COLO668 (cell line): Measurements from ENCODE around the gene TFEB.

Source experiments
- DNase-seq: peaks from one replicate; lab custom pipeline; 2025; ENCODE audit not compliant: unreplicated experiment; lab: John Stamatoyannopoulos, UW

Gene TFEB

DNA sequence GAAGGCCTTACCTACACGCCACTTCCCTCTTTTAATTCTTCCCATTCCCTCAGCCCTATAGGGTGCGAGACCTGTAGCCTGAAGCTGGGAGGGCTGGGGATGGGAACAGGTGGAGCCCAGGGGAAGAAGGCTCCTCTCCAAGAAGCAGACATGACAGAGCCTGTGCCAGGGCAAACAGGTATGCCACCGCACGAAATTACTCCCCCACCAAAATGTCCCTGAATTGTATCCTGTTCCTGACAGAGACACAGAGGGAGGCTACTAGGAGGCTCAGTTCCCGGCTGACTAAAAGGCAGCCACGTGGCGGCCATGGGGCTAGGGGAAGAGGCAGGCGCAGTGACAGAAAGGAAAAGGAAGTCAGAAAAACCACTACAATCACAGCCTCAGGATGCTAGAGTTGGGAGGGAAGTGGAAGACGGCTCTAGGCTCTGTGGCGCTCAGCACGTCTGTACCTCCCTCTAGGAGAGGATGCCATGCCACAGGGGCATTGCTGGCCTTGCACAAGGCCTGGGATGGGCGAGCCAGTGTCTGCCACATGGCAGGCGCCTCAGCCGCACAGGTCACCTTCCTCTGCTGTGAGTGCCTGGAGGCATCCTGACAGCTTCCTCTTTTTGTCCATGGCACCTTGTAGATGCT, 27.7 kb downstream of the TFEB start:
- DNase-seq: no peak

DNA sequence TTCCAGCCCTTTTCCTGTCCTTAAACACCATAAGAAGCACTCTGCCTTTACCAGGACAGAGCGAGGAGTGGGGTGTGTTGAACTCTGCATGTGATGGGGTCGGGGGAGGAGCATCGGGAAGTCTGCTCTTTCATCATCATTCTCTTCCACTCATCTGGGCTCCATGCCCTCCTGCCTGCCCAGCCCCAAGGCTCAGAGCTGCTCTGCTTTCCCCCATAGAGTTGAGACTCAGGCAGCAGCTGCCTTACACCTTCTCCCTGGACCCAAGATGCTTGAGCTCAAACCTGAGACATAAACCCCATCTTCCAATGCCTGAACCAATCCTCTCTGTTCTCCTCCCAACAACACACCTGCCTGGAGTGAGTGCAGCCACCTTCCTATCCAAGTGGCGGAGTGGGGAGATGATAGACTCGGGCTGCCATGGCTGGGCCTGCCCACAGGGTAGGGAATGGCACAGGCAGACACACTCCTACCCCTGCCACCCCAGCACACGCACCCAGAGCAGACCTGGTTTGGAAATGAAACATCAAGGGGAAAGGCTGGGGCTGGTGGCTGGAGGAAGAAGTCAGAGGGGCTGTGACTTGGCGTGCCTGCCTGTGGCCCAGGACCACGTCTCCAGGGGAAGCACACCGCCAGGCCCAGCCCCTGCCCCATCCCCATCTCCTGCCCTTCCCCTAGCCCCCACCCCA, 28.4 kb downstream of the TFEB start:
- DNase-seq: no peak

DNA sequence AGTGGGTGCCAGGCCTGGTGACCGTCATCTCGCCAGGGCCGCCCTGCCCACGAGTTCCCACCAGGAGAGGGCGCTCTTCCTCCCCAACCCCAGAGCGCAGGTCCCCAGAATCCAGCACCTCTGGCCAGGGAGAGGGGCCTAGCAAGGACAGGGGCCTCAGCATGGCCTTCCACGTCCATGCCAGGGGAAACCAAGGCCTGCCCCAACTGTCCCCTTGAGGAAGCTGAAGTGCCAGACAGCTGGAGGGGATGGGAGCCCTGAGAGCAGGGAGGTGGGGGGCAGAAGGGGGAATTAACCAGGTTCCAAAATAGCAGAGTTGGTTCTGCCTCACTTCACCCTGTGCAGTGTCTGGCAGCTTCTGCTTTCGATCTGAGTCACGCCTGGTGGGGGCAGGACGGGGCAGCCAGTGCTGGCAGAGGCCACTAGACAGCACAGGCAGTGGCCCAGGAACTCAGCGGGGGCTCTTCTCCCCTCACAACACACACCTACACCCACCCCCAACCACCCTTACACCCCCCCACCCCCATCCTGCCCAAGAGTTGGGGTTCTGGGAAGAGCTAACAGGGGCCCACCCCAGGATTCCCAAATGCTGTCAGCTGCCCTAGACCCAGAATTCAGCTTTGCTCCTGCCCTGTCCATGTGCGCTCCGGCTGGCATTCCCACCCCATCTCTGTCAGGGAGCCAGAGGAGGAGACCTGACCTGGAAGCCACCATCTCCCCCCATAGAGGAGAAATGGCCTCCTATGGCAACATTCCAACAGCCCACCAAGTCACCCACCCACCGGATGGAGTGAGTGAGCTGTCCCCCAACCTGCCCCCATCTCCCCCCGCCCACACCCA, 29.2 kb downstream of the TFEB start:
- DNase-seq: peak; percentile 77

GRCh38 chr6:41705311-41705995, 30.0 kb downstream of the TFEB start:
- DNase-seq: no peak

DNA sequence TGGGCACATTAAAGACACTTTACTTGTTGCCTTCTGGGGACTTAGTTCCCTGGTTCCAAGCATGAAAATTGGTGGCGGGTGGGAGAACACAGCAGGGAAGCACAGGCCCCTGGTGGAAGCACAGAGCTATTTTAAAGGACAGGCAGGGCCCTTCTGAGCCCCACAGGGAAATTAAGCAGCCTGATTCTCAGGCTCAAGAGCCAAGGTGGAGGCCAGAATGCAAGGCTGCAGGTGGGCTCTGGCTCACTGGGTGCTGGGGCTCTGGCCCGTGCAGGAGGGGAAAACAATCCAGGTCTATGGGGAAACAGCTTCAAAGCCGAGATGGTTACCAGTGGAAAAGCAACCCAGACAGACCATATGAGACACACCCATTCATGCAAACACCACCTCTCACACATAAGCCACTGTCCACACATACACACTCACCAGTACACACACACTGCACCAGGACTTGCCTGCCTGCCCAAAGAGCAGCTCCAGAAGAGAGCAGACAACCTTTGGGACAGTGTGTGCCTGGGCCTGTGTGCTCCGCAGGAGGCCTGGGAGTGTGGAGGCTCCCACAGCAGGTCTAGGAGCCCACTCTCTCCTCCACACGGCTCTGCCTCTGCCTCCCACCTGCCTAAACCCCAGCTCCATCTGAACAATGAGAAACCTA, 30.6 kb downstream of the TFEB start:
- peak; percentile 22 for DNase-seq

DNA sequence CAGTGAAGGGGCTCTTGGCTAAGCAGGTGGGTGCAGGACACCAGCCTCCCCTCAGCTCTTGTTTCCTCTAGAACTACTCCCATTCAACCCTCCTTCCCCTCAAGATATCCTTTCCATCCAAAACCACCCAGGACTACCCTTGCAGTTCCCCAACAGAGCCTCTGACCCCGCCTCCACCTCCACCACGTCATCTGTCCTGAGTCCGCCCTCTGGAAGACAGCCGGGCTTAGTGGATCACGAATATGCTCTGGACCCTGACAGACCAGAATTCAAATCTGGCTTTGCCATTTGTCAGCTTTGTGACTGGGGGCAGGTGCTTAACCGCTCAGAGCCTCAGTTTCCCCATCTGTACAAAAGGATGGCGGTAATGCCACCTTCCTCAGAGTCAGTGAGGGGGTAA, 31.4 kb downstream of the TFEB start:
- DNase-seq: no peak

GRCh38 chr6:41702771-41703494, 32.5 kb downstream of the TFEB start:
- DNase-seq: no peak

DNA sequence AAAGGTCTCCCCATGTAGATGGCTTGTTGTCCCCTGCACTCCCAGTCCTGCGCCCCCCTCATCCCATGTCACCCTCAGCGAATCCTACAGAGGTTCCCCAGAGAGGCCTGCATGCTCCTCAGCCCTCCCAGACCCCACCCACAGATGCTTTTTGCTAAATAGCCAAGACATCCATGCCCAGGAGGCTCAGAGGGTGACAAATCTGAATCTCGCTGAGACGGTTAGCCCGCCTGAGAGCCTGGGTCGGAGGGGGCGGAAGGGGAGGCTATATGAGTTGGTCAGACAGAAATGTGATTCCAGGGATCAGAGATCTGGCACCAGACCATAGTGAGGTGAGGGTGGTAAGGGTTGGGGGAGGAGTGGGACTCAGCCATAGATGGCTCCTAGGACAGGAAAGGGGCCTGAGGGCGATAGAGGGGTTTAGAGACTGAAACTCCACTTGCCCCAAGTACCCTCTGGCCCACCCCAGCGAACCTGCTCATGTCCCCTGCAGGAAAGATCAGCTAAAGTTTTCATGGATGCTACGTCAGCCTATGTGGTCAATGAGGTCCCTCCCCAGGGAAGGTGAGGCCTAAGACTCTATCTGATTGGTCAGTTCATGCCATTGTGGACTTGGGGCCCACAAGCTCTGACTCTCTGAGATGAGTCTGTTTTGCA, 33.2 kb downstream of the TFEB start:
- DNase-seq: no peak

DNA sequence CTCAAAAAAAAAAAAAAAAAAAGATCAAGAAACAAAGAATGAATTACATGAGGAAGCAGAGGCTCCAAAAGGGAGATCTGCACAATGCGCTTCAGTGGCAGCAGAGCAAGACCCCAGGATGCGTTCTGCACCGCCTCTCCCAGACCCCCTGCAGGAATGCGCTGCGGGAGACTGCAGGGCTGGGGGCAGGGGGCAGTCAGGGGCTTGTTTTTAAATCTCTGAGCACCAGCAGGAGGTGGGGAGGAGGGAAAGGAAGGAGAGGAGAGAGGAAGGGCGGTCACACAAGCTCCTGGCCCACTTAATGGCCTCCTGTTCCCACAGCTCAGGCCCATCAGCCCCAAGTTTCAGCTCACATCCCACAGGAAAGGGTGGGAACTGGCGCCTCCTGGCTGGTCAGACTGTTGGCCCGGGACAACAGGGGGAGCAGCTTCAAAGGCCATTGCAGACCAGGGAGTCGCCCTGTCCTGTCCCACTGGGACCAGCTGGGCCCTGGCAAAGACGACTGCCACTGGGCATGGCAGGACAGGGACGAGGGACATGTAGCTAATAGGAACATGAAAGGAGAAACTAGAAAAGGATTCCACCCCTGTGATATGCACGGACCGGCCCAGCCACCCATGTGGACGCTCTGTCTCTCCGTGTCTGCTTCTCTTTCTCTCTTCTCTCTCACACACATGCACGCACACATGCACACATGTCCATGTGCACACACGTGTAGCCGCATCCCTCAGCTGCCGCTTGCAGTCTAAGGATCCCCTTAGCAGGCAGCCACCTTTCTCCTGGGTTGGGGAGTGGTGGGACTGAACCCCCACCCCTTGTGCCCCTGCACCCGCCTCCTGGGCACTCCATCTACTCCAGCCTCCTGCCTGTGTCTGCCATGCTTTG, 34.7 kb downstream of the TFEB start:
- DNase-seq: no peak

DNA sequence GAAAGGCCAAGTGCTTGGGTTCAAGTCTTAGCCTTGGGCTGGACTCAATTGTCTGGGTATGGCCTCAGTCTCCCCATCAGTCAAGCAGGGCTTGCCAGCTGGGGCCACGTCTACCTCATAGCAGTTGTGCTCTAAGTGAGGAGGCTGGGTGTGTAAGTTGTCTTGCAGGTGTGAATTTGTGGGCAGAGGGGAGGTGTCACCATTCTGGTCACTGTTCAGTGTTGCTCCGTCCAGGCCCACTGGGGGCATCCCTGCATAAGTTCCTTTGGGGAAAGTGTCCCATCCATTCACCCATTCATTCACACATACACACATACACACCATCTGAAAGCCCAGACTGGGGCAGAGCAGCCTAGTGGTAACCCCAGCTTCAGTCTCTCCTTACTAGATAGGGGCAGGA, 36.3 kb downstream of the TFEB start:
- no peak for DNase-seq

- no peak for DNase-seq
These were observed 37.3 kb downstream of the TFEB start for GRCh38 chr6:41697861-41698781.

GRCh38 chr6:41696788-41697187, 38.6 kb downstream of the TFEB start:
- DNase-seq: no peak

DNA sequence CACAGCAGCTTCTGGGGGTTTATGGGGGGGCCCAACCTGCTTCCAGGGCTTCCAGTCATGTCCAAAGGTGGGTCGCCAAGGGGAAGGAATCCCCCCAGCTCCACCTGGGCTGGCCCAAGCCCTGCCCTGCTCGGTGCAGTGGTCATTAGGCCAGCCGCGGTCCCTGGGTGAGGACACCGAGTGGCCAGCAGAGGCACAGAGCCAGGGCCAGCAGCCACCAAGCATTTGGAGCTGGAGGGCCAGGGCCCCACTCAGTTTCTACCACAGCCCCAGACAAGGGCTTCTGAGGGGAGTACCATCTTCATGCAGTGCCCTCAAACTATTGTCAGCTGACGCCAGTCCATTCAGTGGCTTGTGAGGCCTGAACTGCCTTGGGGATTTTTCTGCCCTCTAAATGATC, 39.6 kb downstream of the TFEB start:
- no peak for DNase-seq

DNA sequence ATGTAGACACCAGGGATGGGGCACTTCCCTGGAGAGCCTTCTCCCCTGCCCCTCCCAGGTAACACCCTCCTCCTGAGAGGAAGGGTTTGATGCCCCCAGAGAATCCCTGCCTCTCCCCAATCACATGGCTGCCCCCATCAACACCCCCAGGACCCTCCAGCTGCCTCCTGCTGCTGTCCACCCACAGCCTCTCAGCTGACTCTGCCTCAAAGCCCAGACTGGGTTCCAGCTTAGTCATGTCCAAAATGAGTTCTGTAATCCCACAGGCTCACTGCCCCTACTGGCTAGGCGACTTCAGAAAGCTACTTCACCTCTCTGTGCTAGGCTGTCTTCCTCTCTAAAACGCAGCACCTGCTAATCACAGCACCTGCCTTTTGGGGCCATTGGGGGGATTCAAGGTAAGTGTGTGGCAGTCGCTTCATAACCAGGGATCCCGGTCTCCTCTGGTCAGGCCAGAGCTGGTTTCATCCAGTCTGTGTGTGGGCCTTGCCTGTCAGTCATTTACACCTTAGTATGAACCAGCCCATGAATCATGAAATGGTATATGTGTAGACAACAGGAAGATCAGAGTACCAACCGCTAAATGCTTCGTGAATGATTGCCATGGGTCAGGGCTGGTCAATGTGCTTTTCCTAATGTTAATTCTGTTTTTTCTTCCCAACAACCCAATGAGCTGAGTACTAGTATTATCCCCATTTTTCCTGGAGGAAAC, 40.4 kb downstream of the TFEB start:
- DNase-seq: no peak

- DNase-seq: no peak
These were observed 41.8 kb downstream of the TFEB start for GRCh38 chr6:41693281-41694240.

DNA sequence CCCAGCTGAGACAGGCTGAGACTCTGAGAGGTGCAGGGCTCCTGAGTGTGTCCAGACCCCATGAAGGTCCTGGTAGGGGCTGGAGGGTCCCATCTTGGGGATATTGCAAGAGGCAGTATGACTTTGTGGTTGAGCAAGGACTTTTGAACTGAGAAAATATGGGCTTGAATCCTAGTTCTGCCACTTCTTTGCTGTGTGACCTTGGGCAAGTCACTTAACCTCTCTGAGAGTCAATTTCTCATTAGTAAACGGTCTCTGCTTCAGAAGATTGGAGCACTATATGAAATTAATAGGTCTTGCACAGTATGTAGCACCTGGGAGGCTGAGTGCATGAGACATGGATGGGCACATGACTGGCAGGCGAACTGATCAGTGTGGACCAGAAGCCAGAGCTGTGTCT, 42.7 kb downstream of the TFEB start:
- no peak for DNase-seq
